ENCODE data around the gene ZNF440. TPM values are rescaled to one million over a fixed set of nuclear protein-coding genes. Genes with fewer than 3 reads are reported as not detected.
"Not testable (repeated sequence)": the region's sequence is repeated elsewhere in the genome, so short reads cannot be mapped to it uniquely, and the experiment has no call there.

Gene ZNF440
- total RNA-seq, 1 donor from 2014 or later: 9.0 TPM

GRCh38 chr19:11843722-11844121 is 29.6 kb downstream of the ZNF440 start:
- no peak for TF ChIP-seq CTCF (IDR thresholded peaks at IDR 0.05; ENCODE audit: insufficient read depth, low read length, severe bottlenecking)
- no peaks in the 10 kb centered on the region for H3K36me3 ChIP-seq (ENCODE audit: control insufficient read depth, insufficient read depth, low read length)
- DNase-seq (ENCODE audit: low read depth) (no peak), FAIRE-seq (no peak)
- H3K27me3 ChIP-seq (ENCODE audit: control insufficient read depth, insufficient read depth, low read length): no peaks in the 10 kb centered on the region
- no peak overlapping the region for H3K4me3 ChIP-seq (ENCODE audit: low read depth, low read length)

- not testable (repeated sequence) for FAIRE-seq; H3K4me3 ChIP-seq (ENCODE audit: low read depth, low read length); DNase-seq (ENCODE audit: low read depth); H3K36me3 ChIP-seq (ENCODE audit: control insufficient read depth, insufficient read depth, low read length); H3K27me3 ChIP-seq (ENCODE audit: control insufficient read depth, insufficient read depth, low read length)
These were observed 33.5 kb downstream of the ZNF440 start for GRCh38 chr19:11847615-11848014.

GRCh38 chr19:11848200-11848593 is 34.1 kb downstream of the ZNF440 start:
- Histone ChIP-seq H3K27me3 (ENCODE audit: control insufficient read depth, insufficient read depth, low read length) (no peaks in the 10 kb centered on the region), H3K36me3 (ENCODE audit: control insufficient read depth, insufficient read depth, low read length) (no peaks in the 10 kb centered on the region), H3K4me3 (ENCODE audit: low read depth, low read length) (no peak overlapping the region)
- FAIRE-seq (no peak), DNase-seq (ENCODE audit: low read depth) (no peak)
- TF ChIP-seq CTCF (IDR thresholded peaks at IDR 0.05; ENCODE audit: insufficient read depth, low read length, severe bottlenecking): no peak

DNA sequence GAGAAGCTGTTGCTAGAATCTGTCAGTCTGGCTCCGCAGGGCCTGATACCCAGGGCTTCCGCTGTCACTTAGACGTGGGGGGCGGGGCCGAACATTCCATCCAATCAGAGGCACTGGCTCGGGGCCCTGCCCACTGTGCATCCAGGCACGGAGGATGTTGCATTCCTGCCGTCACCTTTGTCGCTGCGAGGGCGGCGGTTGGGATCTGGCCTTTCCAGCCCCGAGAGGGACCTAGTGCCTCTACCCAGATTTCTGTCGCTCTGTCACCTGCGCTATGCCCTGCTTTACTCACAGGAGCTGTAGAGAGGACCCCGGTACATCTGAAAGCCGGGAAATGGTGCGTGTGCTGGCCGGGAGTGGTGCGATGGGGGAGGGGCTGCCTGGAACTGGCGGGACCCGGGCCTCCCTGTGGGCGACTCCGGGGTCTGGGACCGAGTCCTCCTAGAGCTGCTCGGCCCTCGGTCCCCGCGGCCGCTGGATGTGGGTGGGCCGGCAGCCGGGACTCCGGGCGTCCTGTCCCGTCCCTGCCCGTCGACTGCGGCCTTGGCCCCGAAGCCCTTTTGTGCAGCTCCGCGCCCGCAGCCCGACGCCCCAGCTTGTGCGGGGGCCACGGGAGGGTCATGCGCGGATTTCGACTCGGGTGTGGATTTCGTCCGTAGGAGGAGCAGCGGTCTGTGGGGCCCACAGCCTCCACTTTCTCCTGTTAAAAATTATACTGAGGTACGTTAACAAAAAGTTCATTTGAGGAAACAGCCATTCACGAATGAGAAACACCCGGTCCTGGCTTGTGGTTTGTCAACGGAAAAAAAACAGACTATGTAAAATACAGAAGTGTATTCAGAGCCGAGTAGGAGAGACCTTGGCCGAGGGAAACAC is 34.8 kb downstream of the ZNF440 start, which contains the start of gene ZNF439:
Gene ZNF439, plus strand, starts transcription at position 133 of the 876 bp plus-strand sequence. Its CDS starts 142 bp downstream, at position 275.
- peak within 1 kb of the TSS; percentile 32 for H3K4me3 ChIP-seq (ENCODE audit: low read depth, low read length)
- TF ChIP-seq CTCF (IDR thresholded peaks at IDR 0.05; ENCODE audit: insufficient read depth, low read length, severe bottlenecking): no peak
- FAIRE-seq: no peak
- DNase-seq (ENCODE audit: low read depth): peak; percentile 41
- H3K36me3 ChIP-seq (ENCODE audit: control insufficient read depth, insufficient read depth, low read length): no peaks in the 10 kb centered on the region
- H3K27me3 ChIP-seq (ENCODE audit: control insufficient read depth, insufficient read depth, low read length): no peaks in the 10 kb centered on the region

GRCh38 chr19:11850289-11850688 is 36.2 kb downstream of the ZNF440 start:
- H3K36me3 ChIP-seq (ENCODE audit: control insufficient read depth, insufficient read depth, low read length); H3K4me3 ChIP-seq (ENCODE audit: low read depth, low read length); FAIRE-seq; DNase-seq (ENCODE audit: low read depth); H3K27me3 ChIP-seq (ENCODE audit: control insufficient read depth, insufficient read depth, low read length): not testable (repeated sequence)

- Histone ChIP-seq H3K36me3 (ENCODE audit: control insufficient read depth, insufficient read depth, low read length) (no peaks in the 10 kb centered on the region), H3K27me3 (ENCODE audit: control insufficient read depth, insufficient read depth, low read length) (no peaks in the 10 kb centered on the region), H3K4me3 (ENCODE audit: low read depth, low read length) (no peak overlapping the region)
- no peak for TF ChIP-seq CTCF (IDR thresholded peaks at IDR 0.05; ENCODE audit: insufficient read depth, low read length, severe bottlenecking)
- DNase-seq (ENCODE audit: low read depth): no peak
- no peak for FAIRE-seq
These were observed 39.3 kb downstream of the ZNF440 start for GRCh38 chr19:11853358-11853757.
